SK-N-SH (cell line): ENCODE measurements around the gene TJAP1. TPM values are rescaled to one million over a fixed set of nuclear protein-coding genes. Genes with fewer than 3 reads are reported as not detected.
A peak's percentile ranks its signal among the peaks of the same experiment; 100 is the strongest.

ENCODE experiments used
- CTCF ChIA-PET: fragments of 300-600, 350-600 bp; formaldehyde crosslinking; extraction: SDS; loops from one replicate; lab custom pipeline; 2021; lab: Yijun Ruan, JAX
- POLR2A ChIA-PET: fragments of 350-600 bp; sonication (Branson Sonifier 250); formaldehyde crosslinking; extraction: SDS; loops from one replicate; lab custom pipeline; 2020; ENCODE audit warnings: antibody characterized with exemption, inconsistent platforms; lab: Yijun Ruan, JAX
- DNase-seq: peaks from one replicate; pipeline ENCODE4 v3.0.0; 2012
- H2AFZ ChIP-seq: fragments of 200-600 bp; sonication (generic); 2 replicates; pipeline ENCODE4 v1.8.1; 2016; ENCODE audit warnings: antibody characterized with exemption, mild to moderate bottlenecking, low read depth
- H3F3A ChIP-seq: fragments of 200-600 bp; sonication (generic); replicated peaks from 2 replicates; pipeline ENCODE3; 2016; ENCODE audit warnings: antibody characterized with exemption, mild to moderate bottlenecking; ENCODE audit not compliant: insufficient read depth
- H3K27ac ChIP-seq, 2 experiments: fragments of 200-500 bp in 1 of 2; fragments of 200-600 bp in 1 of 2; sonication (Bioruptor generic) in 1 of 2; sonication (generic), shearing (Covaris generic) in 1 of 2; 2 replicates each; pipeline versions ENCODE4 v1.5.1 to v1.6.1; 2014 to 2016; ENCODE audit warnings: low read depth in 2 of 2, inconsistent platforms in 1 of 2, low read length in 1 of 2, mild to moderate bottlenecking in 1 of 2, mixed read lengths in 1 of 2
- H3K27me3 ChIP-seq: fragments of 200-600 bp; sonication (generic), shearing (Covaris generic); 2 replicates; pipeline ENCODE4 v1.6.1; 2016; ENCODE audit warnings: mixed run types; ENCODE audit not compliant: insufficient read depth
- H3K36me3 ChIP-seq, 2 experiments: fragments of 200-500 bp in 1 of 2; fragments of 200-600 bp in 1 of 2; sonication (Bioruptor generic) in 1 of 2; sonication (generic) in 1 of 2; replicated peaks in 1 of 2; 2 replicates each; pipeline versions ENCODE3 to v1.5.1; 2014 to 2016; ENCODE audit warnings: low read length in 1 of 2, mild to moderate bottlenecking in 1 of 2; ENCODE audit not compliant: insufficient read depth in 2 of 2, control insufficient read depth in 1 of 2
- H3K4me1 ChIP-seq, 2 experiments: fragments of 200-500 bp in 1 of 2; fragments of 200-600 bp in 1 of 2; sonication (Bioruptor generic) in 1 of 2; sonication (generic), shearing (Covaris generic) in 1 of 2; 2 replicates each; pipeline versions ENCODE4 v1.5.1 to v1.6.1; 2014 to 2016; ENCODE audit warnings: low read depth in 1 of 2, low read length in 1 of 2, mixed run types in 1 of 2; ENCODE audit not compliant: insufficient read depth in 2 of 2, control insufficient read depth in 1 of 2
- H3K4me2 ChIP-seq: fragments of 200-600 bp; sonication (generic), shearing (Covaris generic); 2 replicates; pipeline ENCODE4 v1.6.1; 2017; ENCODE audit warnings: mixed run types
- H3K4me3 ChIP-seq, 2 experiments: fragments of 200-500 bp in 1 of 2; fragments of 200-600 bp in 1 of 2; sonication (Bioruptor generic) in 1 of 2; sonication (generic), shearing (Covaris generic) in 1 of 2; 2 replicates each; pipeline versions ENCODE4 v1.5.1 to v1.8.1; 2014 to 2016; ENCODE audit warnings: low read depth in 2 of 2, inconsistent platforms in 1 of 2, low read length in 1 of 2, mild to moderate bottlenecking in 1 of 2, mixed read lengths in 1 of 2, moderate library complexity in 1 of 2
- H3K79me2 ChIP-seq: fragments of 200-600 bp; sonication (generic); 2 replicates; pipeline ENCODE4 v1.8.1; 2017; ENCODE audit warnings: mild to moderate bottlenecking; ENCODE audit not compliant: insufficient read depth
- H3K9ac ChIP-seq: fragments of 200-600 bp; sonication (generic); 2 replicates; pipeline ENCODE4 v1.6.1; 2017; ENCODE audit warnings: mixed run types
- H3K9me2 ChIP-seq: fragments of 200-600 bp; sonication (generic); 2 replicates; pipeline ENCODE4 v1.6.1; 2017; ENCODE audit warnings: mixed run types
- H3K9me3 ChIP-seq: fragments of 200-600 bp; sonication (generic); 2 replicates; pipeline ENCODE4 v1.6.1; 2017; ENCODE audit warnings: mixed run types, mild to moderate bottlenecking, moderate library complexity
- H4K20me1 ChIP-seq: fragments of 200-600 bp; sonication (generic); 2 replicates; pipeline ENCODE4 v1.6.1; 2017; ENCODE audit warnings: mild to moderate bottlenecking, mixed run types; ENCODE audit not compliant: insufficient read depth
- MAX ChIP-seq: IDR thresholded peaks from 2 replicates; pipeline ENCODE4 v1.4.0; 2012; ENCODE audit warnings: low read depth
- MXI1 ChIP-seq: IDR thresholded peaks from 2 replicates; pipeline ENCODE4 v1.6.1; 2012; ENCODE audit warnings: mild to moderate bottlenecking, low read depth, low read length, improper control_type of control experiment
- NFIC ChIP-seq: IDR thresholded peaks from 2 replicates; pipeline ENCODE4 v1.4.0; 2012; ENCODE audit warnings: borderline replicate concordance
- REST ChIP-seq: IDR thresholded peaks from 2 replicates; pipeline ENCODE4 v1.6.1; 2012; ENCODE audit warnings: mild to moderate bottlenecking, low read depth, low read length, moderate library complexity
- RFX5 ChIP-seq: IDR thresholded peaks from 2 replicates; pipeline ENCODE4 v1.6.1; 2012; ENCODE audit warnings: mild to moderate bottlenecking, improper control_type of control experiment, low read length
- TCF12 ChIP-seq: IDR thresholded peaks from 2 replicates; pipeline ENCODE4 v1.4.0; 2012
- USF1 ChIP-seq: IDR thresholded peaks from 2 replicates; pipeline ENCODE4 v1.4.0; 2012; ENCODE audit warnings: low read depth, borderline replicate concordance
- YY1 ChIP-seq: IDR thresholded peaks from 2 replicates; pipeline ENCODE4 v1.4.0; 2012; ENCODE audit warnings: low read depth, mild to moderate bottlenecking
- WGBS: methylation state at CpG from one replicate; pipeline ENCODE4 v1.1.6; 2017; ENCODE audit warnings: low lambda C conversion rate; 5-methylcytosine and 5-hydroxymethylcytosine counted together
- polyA plus RNA-seq, 3 experiments: library from polyadenylated mRNA; depleted of rRNA; stranded (reverse); fragments of >200 nt; gene quantifications; 2 replicates each; pipeline ENCODE4 v1.2.3, GENCODE V29; 2012

The TJAP1 gene
- polyA plus RNA-seq, 1 of the 3 experiments (the other 2 are of a cell fraction) = 39.5 TPM

GRCh38 chr6:43491750-43492661 is 14.6 kb downstream of the TJAP1 start:
- Histone ChIP-seq H3K4me1 (peaks cover 24 to 41% of the 10 kb centered on the region in 2 experiments), H4K20me1 (peaks cover 35% of the 10 kb centered on the region; the same call in 1 of the 2 replicates), H3F3A (no peaks in the 10 kb centered on the region), H3K9me3 (no peaks in the 10 kb centered on the region), H3K36me3 (no peaks in the 10 kb centered on the region), H3K9ac (no peak overlapping the region), H3K79me2 (peaks cover 31% of the 10 kb centered on the region), H3K9me2 (no peaks in the 10 kb centered on the region), H3K27ac (peak overlapping the region in 1 of 2 experiments; percentile 80; a peak in 2 of 4 replicates), H3K4me2 (peak overlapping the region; percentile 33), H3K4me3 (no peak overlapping the region), H2AFZ (no peak overlapping the region), H3K27me3 (no peaks in the 10 kb centered on the region)
- ChIA-PET POLR2A (interaction anchor here (1.3 to 2.1 kb wide), 2 partner anchors 15 kb away, joined by 4 to 8 read pairs; partner anchors contain the start of gene TJAP1), CTCF (interaction anchor here (1.2 to 22.4 kb wide), 6 partner anchors 14 to 263 kb away, joined by 3 to 382 read pairs (median 13); partner anchors contain the start of genes DLK2, DNPH1 and LRRC73)
- TF ChIP-seq MAX (peak; percentile 55; the same call in 1 of the 2 replicates), TCF12 (peak; percentile 44; the same call in 1 of the 2 replicates), RFX5 (no peak), MXI1 (peak; percentile 29; the same call in 1 of the 2 replicates), NFIC (peak; percentile 71; the same call in 1 of the 2 replicates), YY1 (no peak)
- WGBS = 63% methylated on average over 9 of the region's 10 CpGs
- DNase-seq = peak; percentile 52

GRCh38 chr6:43492673-43493072 is 15.3 kb downstream of the TJAP1 start:
- Histone ChIP-seq H3K36me3 (peaks cover 0 to under 1% of the 10 kb centered on the region in 2 experiments), H2AFZ (no peak overlapping the region), H3F3A (no peaks in the 10 kb centered on the region), H3K27me3 (no peaks in the 10 kb centered on the region), H3K4me1 (peaks cover 24 to 43% of the 10 kb centered on the region in 2 experiments), H4K20me1 (peaks cover 35% of the 10 kb centered on the region; the same call in 1 of the 2 replicates), H3K79me2 (peaks cover 25% of the 10 kb centered on the region; the same call in 1 of the 2 replicates), H3K4me2 (no peak overlapping the region), H3K4me3 (no peak overlapping the region), H3K9me3 (no peaks in the 10 kb centered on the region), H3K9me2 (no peaks in the 10 kb centered on the region), H3K27ac (peak overlapping the region in 1 of 2 experiments; percentile 80; a peak in 2 of 4 replicates), H3K9ac (no peak overlapping the region)
- ChIA-PET POLR2A (interaction anchor here (0.9 to 2.1 kb wide), 2 partner anchors 14 to 15 kb away, joined by 3 to 8 read pairs (median 4); partner anchors contain the start of gene TJAP1), CTCF (interaction anchor here (1.2 to 22.4 kb wide), 5 partner anchors 14 to 264 kb away, joined by 3 to 382 read pairs (median 22); partner anchors contain the start of genes DLK2, DNPH1 and LRRC73)
- no peak for TF ChIP-seq USF1
- peak; percentile 51; the same call in 1 of the 2 replicates for TF ChIP-seq REST
- no peak for DNase-seq
- WGBS = no CpG with 5 or more reads among the region's 3 CpGs
